ENCODE data around the gene NPAS3.

The NPAS3 gene

GRCh38 chr14:33457021-33457420, 518.3 kb downstream of the NPAS3 start:
- DNase-seq (ENCODE audit: low read depth in 1 of 2, low spot score in 1 of 2): no peak
- no peak for TF ChIP-seq GABPA (IDR thresholded peaks at IDR 0.05; ENCODE audit: low read depth)
- TF ChIP-seq SPI1 (IDR thresholded peaks at IDR 0.05; ENCODE audit: borderline replicate concordance, low read depth): no peak
- TF ChIP-seq CTCF (IDR thresholded peaks at IDR 0.05; ENCODE audit: insufficient read depth, low read length): no peak
- TF ChIP-seq, protein P1, sequence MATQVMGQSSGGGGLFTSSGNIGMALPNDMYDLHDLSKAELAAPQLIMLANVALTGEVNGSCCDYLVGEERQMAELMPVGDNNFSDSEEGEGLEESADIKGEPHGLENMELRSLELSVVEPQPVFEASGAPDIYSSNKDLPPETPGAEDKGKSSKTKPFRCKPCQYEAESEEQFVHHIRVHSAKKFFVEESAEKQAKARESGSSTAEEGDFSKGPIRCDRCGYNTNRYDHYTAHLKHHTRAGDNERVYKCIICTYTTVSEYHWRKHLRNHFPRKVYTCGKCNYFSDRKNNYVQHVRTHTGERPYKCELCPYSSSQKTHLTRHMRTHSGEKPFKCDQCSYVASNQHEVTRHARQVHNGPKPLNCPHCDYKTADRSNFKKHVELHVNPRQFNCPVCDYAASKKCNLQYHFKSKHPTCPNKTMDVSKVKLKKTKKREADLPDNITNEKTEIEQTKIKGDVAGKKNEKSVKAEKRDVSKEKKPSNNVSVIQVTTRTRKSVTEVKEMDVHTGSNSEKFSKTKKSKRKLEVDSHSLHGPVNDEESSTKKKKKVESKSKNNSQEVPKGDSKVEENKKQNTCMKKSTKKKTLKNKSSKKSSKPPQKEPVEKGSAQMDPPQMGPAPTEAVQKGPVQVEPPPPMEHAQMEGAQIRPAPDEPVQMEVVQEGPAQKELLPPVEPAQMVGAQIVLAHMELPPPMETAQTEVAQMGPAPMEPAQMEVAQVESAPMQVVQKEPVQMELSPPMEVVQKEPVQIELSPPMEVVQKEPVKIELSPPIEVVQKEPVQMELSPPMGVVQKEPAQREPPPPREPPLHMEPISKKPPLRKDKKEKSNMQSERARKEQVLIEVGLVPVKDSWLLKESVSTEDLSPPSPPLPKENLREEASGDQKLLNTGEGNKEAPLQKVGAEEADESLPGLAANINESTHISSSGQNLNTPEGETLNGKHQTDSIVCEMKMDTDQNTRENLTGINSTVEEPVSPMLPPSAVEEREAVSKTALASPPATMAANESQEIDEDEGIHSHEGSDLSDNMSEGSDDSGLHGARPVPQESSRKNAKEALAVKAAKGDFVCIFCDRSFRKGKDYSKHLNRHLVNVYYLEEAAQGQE (IDR thresholded peaks at IDR 0.05; ENCODE audit: insufficient replicate concordance, low read depth): no peak
- no peak for TF ChIP-seq POLR2AphosphoS5 (IDR thresholded peaks at IDR 0.05; ENCODE audit: low read depth)
- Histone ChIP-seq H3K27me3 (ENCODE audit: insufficient read depth, poor library complexity, severe bottlenecking) (no peaks in the 10 kb centered on the region), H3K4me3 (replicated peaks; ENCODE audit: insufficient read depth, low read length) (no peak overlapping the region), H3K27ac (replicated peaks) (no peak overlapping the region)

- DNase-seq (ENCODE audit: low read depth in 1 of 2, low spot score in 1 of 2): no peak
- Histone ChIP-seq H3K4me3 (replicated peaks; ENCODE audit: insufficient read depth, low read length) (no peak overlapping the region), H3K27me3 (ENCODE audit: insufficient read depth, poor library complexity, severe bottlenecking) (no peaks in the 10 kb centered on the region), H3K27ac (replicated peaks) (no peak overlapping the region)
- TF ChIP-seq CTCF (IDR thresholded peaks at IDR 0.05; ENCODE audit: insufficient read depth, low read length) (no peak), SPI1 (IDR thresholded peaks at IDR 0.05; ENCODE audit: borderline replicate concordance, low read depth) (no peak), POLR2AphosphoS5 (IDR thresholded peaks at IDR 0.05; ENCODE audit: low read depth) (no peak), GABPA (IDR thresholded peaks at IDR 0.05; ENCODE audit: low read depth) (no peak)
- TF ChIP-seq, protein P1 (IDR thresholded peaks at IDR 0.05; ENCODE audit: insufficient replicate concordance, low read depth): no peak
These were observed 518.9 kb downstream of the NPAS3 start for GRCh38 chr14:33457617-33458016.

DNA sequence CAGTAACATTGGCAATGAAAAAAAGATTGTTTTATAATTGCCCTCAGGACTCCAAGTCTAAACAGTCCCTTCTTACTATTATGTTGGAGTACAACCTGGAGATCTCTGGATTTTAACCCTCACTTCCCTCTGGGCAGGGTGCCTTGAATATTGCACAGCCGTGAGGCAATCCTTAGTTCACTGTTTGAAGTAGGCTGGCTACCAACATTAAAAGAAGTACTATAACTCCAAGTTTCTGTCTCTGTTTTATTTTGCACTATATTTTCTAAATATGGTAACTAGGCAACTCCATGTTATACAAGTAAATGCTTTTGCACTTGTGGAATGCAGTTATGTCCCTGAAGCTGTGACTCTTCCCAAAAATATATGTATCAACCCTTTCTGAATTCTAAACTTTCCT, 521.5 kb downstream of the NPAS3 start:
- TF ChIP-seq, protein P1 (IDR thresholded peaks at IDR 0.05; ENCODE audit: insufficient replicate concordance, low read depth): no peak
- TF ChIP-seq CTCF (IDR thresholded peaks at IDR 0.05; ENCODE audit: insufficient read depth, low read length): no peak
- TF ChIP-seq GABPA (IDR thresholded peaks at IDR 0.05; ENCODE audit: low read depth): no peak
- no peak for TF ChIP-seq POLR2AphosphoS5 (IDR thresholded peaks at IDR 0.05; ENCODE audit: low read depth)
- TF ChIP-seq SPI1 (IDR thresholded peaks at IDR 0.05; ENCODE audit: borderline replicate concordance, low read depth): no peak
- DNase-seq (ENCODE audit: low read depth in 1 of 2, low spot score in 1 of 2): no peak
- Histone ChIP-seq H3K4me3 (replicated peaks; ENCODE audit: insufficient read depth, low read length) (no peak overlapping the region), H3K27ac (replicated peaks) (no peak overlapping the region), H3K27me3 (ENCODE audit: insufficient read depth, poor library complexity, severe bottlenecking) (no peaks in the 10 kb centered on the region)

Measured in HL-60 (cell line).